GM21528 (cell line): Measurements from ENCODE around the gene RBBP5.
"Not testable (repeated sequence)": the region's sequence is repeated elsewhere in the genome, so short reads cannot be mapped to it uniquely, and the experiment has no call there.

Experiments used
- ATAC-seq: cut with Tn5 transposase; IDR thresholded peaks from one replicate; pipeline ENCODE4 v1.9.1; 2021; ENCODE audit warnings: mild to moderate bottlenecking, moderate library complexity; ENCODE audit not compliant: unreplicated experiment, low FRiP score

Gene RBBP5

GRCh38 chr1:205121660-205122488 lies at the start of gene RBBP5:
Gene RBBP5 (minus strand): TSS chr1:205121978. CDS start chr1:205121873, 105 bp downstream.
- ATAC-seq, result peak; percentile 95

- no peak for ATAC-seq
Observed at GRCh38 chr1:205171369-205171768, 49.6 kb upstream of the RBBP5 start.

GRCh38 chr1:205170532-205171269 lies 48.9 kb upstream of the RBBP5 start:
- no peak for ATAC-seq

- ATAC-seq, result no peak
Observed at GRCh38 chr1:205169248-205169647, 47.5 kb upstream of the RBBP5 start.

- ATAC-seq, result no peak
Observed at GRCh38 chr1:205168291-205168690, 46.5 kb upstream of the RBBP5 start.

GRCh38 chr1:205162301-205162700 lies 40.5 kb upstream of the RBBP5 start:
- no peak for ATAC-seq

- ATAC-seq, result no peak
Observed at GRCh38 chr1:205161076-205161475, 39.3 kb upstream of the RBBP5 start.

- no peak for ATAC-seq
Observed at GRCh38 chr1:205158048-205158616, 36.4 kb upstream of the RBBP5 start.

GRCh38 chr1:205155665-205156377 lies 34.0 kb upstream of the RBBP5 start:
- not testable (repeated sequence) for ATAC-seq

GRCh38 chr1:205152505-205152904 lies 30.7 kb upstream of the RBBP5 start:
- ATAC-seq, result no peak

GRCh38 chr1:205150651-205151428 lies 29.1 kb upstream of the RBBP5 start:
- no peak for ATAC-seq

- ATAC-seq, result no peak
Observed at GRCh38 chr1:205147191-205147835, 25.5 kb upstream of the RBBP5 start.

GRCh38 chr1:205144751-205145150 lies 23.0 kb upstream of the RBBP5 start:
- ATAC-seq, result no peak

- no peak for ATAC-seq
Observed at GRCh38 chr1:205144046-205144720, 22.4 kb upstream of the RBBP5 start.

GRCh38 chr1:205142102-205142469 lies 20.3 kb upstream of the RBBP5 start:
- no peak for ATAC-seq

GRCh38 chr1:205141236-205142101 lies 19.7 kb upstream of the RBBP5 start:
- peak; percentile 60 for ATAC-seq

GRCh38 chr1:205140113-205140512 lies 18.3 kb upstream of the RBBP5 start:
- ATAC-seq, result no peak

GRCh38 chr1:205137901-205138300 lies 16.1 kb upstream of the RBBP5 start:
- no peak for ATAC-seq
